GM19324 (cell line): ENCODE measurements around the gene PTPRN2.

Experiments used
- ATAC-seq: cut with Tn5 transposase; IDR thresholded peaks from one replicate; pipeline ENCODE4 v1.9.1; 2021; ENCODE audit warnings: mild to moderate bottlenecking, moderate library complexity; ENCODE audit not compliant: unreplicated experiment, low FRiP score

PTPRN2 gene

DNA sequence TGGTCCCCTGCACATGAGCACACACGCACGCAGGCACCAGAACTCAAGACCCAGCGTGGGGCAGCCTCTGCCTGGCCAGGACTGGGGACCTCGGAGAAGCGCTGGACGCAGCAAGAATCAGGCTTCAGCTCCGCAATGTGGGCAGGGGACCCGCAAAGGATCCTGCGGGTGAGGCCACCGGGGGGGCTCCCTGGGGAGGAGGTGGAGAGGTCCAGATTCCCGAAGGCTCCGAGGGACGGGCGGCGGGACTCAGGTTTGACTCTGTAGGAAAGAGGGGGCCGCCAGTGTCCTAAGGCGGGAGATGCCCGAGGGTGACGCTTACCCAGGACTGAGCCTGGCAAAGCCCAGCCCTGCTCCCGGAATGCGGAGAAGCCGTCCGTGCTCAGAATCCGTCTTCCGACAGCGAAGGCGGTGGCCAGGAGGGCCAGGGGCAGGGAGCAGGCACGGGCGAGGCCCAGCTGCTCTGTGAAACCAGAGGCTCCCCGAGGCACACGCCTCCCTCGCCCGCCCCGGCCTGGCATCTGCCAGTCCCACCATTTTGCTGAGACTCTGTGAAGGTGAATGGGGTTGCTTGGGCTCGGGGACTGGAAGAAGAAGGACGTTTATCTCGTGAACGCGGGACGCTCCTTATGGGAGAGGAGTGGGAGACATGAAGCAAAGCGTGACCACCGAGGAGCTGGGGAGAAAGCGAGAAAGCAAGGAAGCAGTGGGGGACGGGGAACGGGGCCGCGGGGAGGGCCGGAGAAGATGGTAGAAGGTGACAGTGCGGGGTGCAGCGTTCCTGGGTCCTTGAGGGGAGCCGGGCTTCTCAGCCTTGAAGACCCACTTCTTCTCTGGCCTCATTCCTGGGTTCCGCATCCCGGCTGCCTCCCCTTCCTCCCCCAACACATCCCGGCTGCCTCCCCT lies 489.2 kb downstream of the PTPRN2 start:
- no peak for ATAC-seq

- ATAC-seq: no peak
Measured at GRCh38 chr7:158097453-158098124, 490.0 kb downstream of the PTPRN2 start.

DNA sequence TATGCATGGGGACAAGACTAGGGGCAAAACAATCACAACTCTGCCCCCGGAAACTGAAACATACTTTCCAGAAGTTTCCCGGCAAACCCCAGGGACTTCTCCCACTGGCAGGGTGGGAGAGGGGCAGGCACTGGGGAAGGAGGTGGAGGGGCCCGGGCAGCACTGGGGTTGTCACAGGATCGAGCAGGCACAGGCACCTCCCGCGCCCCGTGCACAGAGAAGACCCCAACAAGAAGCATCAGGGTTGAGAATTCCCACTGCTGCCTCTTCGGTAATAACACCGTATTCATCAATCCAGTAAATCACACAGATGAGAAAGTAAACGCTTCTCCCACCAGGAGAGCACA lies 490.5 kb downstream of the PTPRN2 start:
- ATAC-seq: no peak

- ATAC-seq: no peak
Measured at GRCh38 chr7:158096582-158096981, 491.0 kb downstream of the PTPRN2 start.

GRCh38 chr7:158094671-158095226 lies 492.9 kb downstream of the PTPRN2 start:
- no peak for ATAC-seq

GRCh38 chr7:158094046-158094445 lies 493.6 kb downstream of the PTPRN2 start:
- ATAC-seq: no peak

DNA sequence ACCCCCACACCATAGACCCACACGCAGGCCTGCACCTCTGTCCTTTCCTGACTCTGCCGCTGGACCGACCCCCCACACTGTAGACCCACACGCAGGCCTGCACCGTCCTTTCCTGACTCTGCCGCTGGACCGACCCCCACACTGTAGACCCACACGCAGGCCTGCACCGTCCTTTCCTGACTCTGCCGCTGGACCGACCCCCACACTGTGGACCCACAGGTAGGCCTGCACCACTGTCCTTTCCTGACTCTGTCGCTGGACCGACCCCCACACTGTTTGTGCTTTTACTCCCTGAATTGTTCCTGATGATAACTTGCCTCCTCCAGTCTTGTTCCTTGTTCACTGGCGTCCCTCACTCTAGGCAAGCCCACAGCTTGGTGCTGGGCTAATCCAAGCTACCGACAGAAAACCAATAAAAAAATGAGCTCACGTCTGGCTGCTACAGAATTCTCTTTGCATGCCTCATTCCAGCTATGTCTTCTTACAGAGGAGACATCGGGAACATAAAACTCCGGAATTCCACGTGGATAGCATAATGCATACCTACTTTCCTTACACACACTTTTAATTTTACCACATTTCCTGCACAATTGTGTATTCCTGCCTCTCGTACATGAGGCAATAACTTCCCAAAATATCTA lies 494.3 kb downstream of the PTPRN2 start:
- ATAC-seq: no peak

DNA sequence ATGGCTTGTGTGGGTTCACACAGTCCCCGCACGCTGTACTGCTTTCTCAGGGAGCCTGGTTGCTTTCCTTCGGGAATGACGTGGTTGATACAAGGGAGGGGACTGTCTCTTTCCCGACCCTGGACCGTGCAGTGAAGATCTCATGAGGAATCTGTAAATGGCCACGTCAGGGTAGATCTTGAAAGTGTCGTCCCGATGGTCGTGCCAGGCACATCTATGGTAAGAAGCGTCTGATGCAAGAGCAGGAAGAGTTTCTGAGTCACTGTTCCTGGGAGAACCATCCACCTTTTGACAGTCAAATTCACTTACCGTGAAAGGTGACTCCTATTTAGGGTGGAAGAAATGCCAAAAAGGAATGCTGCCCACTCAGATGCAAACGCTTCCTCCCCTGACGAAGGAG lies 500.4 kb downstream of the PTPRN2 start:
- ATAC-seq: no peak

DNA sequence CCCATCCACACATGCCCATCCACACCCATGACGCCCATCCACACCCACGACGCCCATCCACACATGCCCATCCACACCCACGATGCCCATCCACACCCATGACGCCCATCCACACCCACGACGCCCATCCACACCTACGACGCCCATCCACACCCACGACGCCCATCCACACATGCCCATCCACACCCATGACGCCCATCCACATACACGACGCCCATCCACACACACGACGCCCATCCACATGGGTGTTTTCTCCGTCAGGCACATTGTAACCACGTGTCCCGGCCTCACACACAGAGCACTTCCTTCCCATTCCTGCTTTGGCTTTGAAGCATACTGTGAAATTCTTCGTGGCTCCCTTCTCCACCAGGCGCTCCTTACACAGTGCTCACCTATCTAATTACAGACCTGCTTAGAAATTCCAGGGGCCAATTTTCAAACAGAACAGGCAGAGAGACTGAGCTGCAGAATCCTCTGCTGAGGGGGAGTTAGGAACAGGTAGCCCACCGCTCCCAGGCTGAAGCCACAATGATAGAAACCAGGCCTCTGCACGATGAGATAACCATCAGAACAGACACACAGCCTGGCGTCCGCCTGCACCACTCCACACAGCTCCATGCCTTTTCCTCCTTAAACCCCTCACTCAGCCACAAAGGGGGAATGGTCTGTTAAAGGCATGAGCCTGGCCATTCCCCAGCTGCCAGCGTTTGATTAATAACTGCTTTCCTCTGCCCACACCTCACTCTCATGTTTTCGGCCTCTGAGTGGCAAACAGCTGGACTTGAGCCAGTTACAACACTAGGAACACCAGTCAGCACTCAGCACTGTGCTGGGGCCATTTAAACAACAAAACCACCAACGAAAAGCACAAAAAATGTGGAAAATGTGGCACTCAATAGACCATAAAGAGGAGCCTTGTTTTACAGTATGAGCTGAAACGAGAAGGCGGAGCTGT lies 501.6 kb downstream of the PTPRN2 start:
- ATAC-seq: no peak

DNA sequence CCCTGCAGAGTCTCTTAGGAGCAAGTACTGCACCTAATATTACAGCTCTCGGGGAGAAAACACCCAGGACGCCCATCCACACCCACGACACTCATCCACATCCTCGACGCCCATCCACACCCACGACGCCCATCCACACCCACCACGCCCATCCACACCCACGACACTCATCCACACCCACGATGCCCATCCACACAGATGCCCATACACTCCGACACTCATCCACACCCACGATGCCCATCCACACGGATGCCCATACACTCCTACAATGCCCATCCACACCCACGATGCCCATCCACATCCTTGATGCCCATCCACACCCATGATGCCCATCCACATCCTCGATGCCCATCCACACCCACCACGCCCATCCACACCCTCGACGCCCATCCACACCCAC lies 503.1 kb downstream of the PTPRN2 start:
- no peak for ATAC-seq

DNA sequence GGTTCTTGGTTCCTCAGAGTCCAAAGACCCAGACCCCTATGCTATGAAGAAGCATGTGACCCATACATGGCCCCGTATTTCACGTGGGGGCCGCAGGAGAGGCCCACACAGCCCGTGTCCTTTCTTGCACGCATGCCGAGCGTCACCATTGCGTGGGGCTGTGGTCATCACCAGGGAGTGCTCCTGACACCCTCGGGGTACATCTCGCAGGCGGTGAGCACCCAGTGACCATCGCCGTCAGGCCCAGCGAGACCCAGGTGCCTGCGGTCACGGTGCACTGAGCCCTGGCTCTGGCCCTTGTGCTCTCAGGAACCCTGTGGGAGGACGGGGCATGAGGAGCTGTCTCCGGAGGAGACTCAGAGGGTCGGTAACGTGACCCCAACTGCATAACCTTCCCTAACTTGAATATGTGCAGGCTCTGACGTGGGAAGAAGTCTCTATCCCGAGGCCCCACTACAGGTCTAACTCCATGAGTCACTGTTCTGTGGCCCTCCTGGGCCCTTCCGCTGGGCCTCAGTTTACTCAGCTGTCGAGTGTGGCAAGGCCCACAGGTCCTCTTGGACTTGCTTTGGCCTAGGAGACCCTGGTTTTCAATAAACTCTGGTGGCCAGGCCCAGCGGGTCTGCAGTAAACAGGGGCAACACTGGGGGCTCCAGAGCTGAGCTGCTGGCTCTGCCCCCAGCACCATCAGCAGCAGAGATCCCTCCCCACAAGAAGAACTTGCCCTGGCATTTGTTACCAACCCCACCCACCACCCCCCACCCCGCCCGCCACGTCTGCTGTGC lies 503.9 kb downstream of the PTPRN2 start:
- ATAC-seq: no peak

DNA sequence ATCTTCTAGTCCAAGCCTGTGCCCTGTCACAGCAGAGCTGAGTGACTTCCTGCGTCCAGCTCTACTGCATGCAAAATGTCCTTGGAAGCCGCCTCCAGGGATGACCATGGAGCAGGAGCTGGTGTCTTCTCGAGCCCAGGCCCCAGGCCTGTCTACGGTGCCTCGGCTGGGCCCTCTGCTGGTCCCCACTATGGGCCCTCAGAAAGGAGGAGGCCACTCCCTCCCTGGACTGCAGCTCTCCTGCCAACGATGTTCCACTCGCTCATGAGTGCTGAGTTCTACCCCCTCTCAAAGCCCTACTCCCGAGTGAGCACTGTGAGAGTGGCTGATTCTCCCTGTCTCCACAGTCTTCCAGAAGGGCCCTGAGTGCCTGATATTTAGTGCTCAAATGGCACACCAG lies 504.9 kb downstream of the PTPRN2 start:
- no peak for ATAC-seq

DNA sequence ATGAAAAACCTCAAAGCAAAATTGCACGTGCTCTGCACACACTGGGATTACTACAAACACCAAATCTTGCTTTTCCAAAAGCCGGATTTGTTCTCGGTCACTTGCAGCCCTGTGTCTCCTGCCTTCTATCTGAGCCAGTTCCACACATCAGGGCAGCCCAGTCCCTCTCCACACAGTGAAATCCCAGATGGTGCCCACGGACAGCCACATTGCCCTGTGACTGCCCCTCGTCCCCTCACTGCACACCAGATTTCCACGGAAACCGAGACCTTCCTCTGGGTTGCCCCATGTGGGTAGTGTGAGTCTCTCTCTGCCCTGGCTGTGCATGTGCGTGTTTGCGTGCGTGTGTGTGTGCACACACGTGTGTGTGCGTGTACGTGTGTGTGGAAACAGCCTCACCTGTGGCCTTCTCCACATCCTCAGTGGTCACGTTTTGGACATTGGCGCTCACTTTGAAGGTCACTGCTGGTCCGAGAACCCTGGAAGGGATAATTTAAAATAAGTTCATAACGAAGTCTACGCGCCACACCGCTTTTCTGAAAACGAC lies 506.7 kb downstream of the PTPRN2 start:
- no peak for ATAC-seq

GRCh38 chr7:158077934-158078910 lies 509.4 kb downstream of the PTPRN2 start:
- no peak for ATAC-seq

- ATAC-seq: no peak
Measured at GRCh38 chr7:158077151-158077840, 510.3 kb downstream of the PTPRN2 start.

GRCh38 chr7:158076656-158077055 lies 511.0 kb downstream of the PTPRN2 start:
- ATAC-seq: no peak

- ATAC-seq: no peak
Measured at GRCh38 chr7:158076215-158076614, 511.4 kb downstream of the PTPRN2 start.
